H1 (cell line): ENCODE data around the gene ADAMTS16. TPM values are rescaled to one million over a fixed set of nuclear protein-coding genes. Genes with fewer than 3 reads are reported as not detected.

ENCODE experiments used
- CTCF ChIA-PET: fragments of 300-600 bp; sonication (Branson Sonifier 250); formaldehyde crosslinking; loops from one replicate; lab custom pipeline; 2021; ENCODE audit not compliant: partially characterized antibody; lab: Charles Lee
- POLR2A ChIA-PET: fragments of 300-600 bp; sonication (Branson Sonifier 250); formaldehyde crosslinking; loops from one replicate; lab custom pipeline; 2021; ENCODE audit warnings: inconsistent platforms; ENCODE audit not compliant: partially characterized antibody; lab: Charles Lee
- DNase-seq, 2 experiments: peaks; one replicate each; pipeline versions ENCODE4 v3.0.0 to v3.0.0-alpha.2; 2010 to 2022; ENCODE audit warnings: low spot score in 2 of 2, low read depth in 1 of 2, mixed read lengths in 1 of 2
- FAIRE-seq: peaks from 2 replicates; lab custom pipeline; 2011; peaks lifted over from hg19 to GRCh38; lab: Jason Lieb, UNC
- H2AFZ ChIP-seq: 2 replicates; pipeline ENCODE4 v1.8.1; 2012; ENCODE audit warnings: low read length, inconsistent platforms
- H2AK5ac ChIP-seq: 2 replicates; pipeline ENCODE4 v1.6.1; 2013; ENCODE audit warnings: low read depth, low read length
- H2BK120ac ChIP-seq: replicated peaks from 2 replicates; pipeline ENCODE3; 2013; ENCODE audit warnings: low read depth, low read length, inconsistent platforms
- H2BK12ac ChIP-seq: 2 replicates; pipeline ENCODE4 v1.6.1; 2013; ENCODE audit warnings: low read depth, low read length
- H2BK15ac ChIP-seq: 2 replicates; pipeline ENCODE4 v1.6.1; 2013; ENCODE audit warnings: low read length
- H2BK20ac ChIP-seq: 2 replicates; pipeline ENCODE4 v1.6.1; 2013; ENCODE audit warnings: low read length
- H2BK5ac ChIP-seq: 2 replicates; pipeline ENCODE4 v1.6.1; 2013; ENCODE audit warnings: low read depth, low read length
- H3K14ac ChIP-seq: 2 replicates; pipeline ENCODE4 v1.6.1; 2013; ENCODE audit warnings: inconsistent platforms; ENCODE audit not compliant: insufficient read length
- H3K18ac ChIP-seq: 2 replicates; pipeline ENCODE4 v1.6.1; 2013; ENCODE audit warnings: low read length; ENCODE audit errors: extremely low read depth
- H3K23ac ChIP-seq: 2 replicates; pipeline ENCODE4 v1.6.1; 2013; ENCODE audit warnings: inconsistent platforms; ENCODE audit not compliant: insufficient read length
- H3K23me2 ChIP-seq: 2 replicates; pipeline ENCODE4 v1.6.1; 2013; ENCODE audit warnings: low read depth, low read length
- H3K27ac ChIP-seq: 2 replicates; pipeline ENCODE4 v1.6.1; 2011; ENCODE audit warnings: low read depth, low read length, inconsistent platforms
- H3K27me3 ChIP-seq, 4 experiments: replicated peaks in 1 of 4; 1 replicate in 1 of 4; 2 replicates in 3 of 4; pipeline versions ENCODE4 v1.6.1 to v1.8.1; 2011 to 2013; ENCODE audit warnings: low read length in 3 of 4, mild to moderate bottlenecking in 3 of 4, inconsistent platforms in 2 of 4, mixed read lengths in 2 of 4, moderate library complexity in 1 of 4; ENCODE audit not compliant: control insufficient read depth in 3 of 4, insufficient read depth in 3 of 4; ENCODE audit errors: extremely low read depth in 1 of 4
- H3K36me3 ChIP-seq, 4 experiments: 2 replicates each; pipeline versions ENCODE4 v1.6.1 to v1.8.1; 2011 to 2013; ENCODE audit warnings: mild to moderate bottlenecking in 4 of 4, low read length in 3 of 4, moderate library complexity in 2 of 4, control low read depth in 1 of 4, inconsistent platforms in 1 of 4; ENCODE audit not compliant: insufficient read depth in 4 of 4, control insufficient read depth in 2 of 4
- H3K4ac ChIP-seq: replicated peaks from 2 replicates; pipeline ENCODE3; 2013; ENCODE audit warnings: low read length, low read depth, mixed read lengths, inconsistent platforms; ENCODE audit not compliant: insufficient read length
- H3K4me1 ChIP-seq, 4 experiments: replicated peaks in 1 of 4; 1 replicate in 1 of 4; 2 replicates in 3 of 4; pipeline versions ENCODE4 v1.6.1 to v1.8.1; 2011 to 2013; ENCODE audit warnings: low read length in 3 of 4, inconsistent platforms in 2 of 4, mixed read lengths in 1 of 4; ENCODE audit not compliant: insufficient read depth in 4 of 4, control insufficient read depth in 3 of 4
- H3K4me2 ChIP-seq, 2 experiments: 2 replicates each; pipeline versions ENCODE4 v1.6.1 to v1.8.1; 2011 to 2013; ENCODE audit warnings: low read depth in 2 of 2, low read length in 2 of 2, control low read depth in 1 of 2, inconsistent platforms in 1 of 2, mild to moderate bottlenecking in 1 of 2; ENCODE audit not compliant: insufficient read depth in 1 of 2
- H3K4me3 ChIP-seq, 4 experiments: fragments of 200-600, 300-600 bp in 1 of 4; sonication (generic), shearing (Covaris generic), sonication (Bioruptor Twin) in 1 of 4; 2 replicates each; pipeline versions ENCODE4 v1.5.1 to v1.8.1; 2011 to 2016; ENCODE audit warnings: low read length in 4 of 4, low read depth in 3 of 4, control low read depth in 2 of 4, inconsistent platforms in 2 of 4, mild to moderate bottlenecking in 2 of 4, mixed read lengths in 1 of 4, moderate library complexity in 1 of 4; ENCODE audit not compliant: insufficient read depth in 2 of 4; ENCODE audit errors: extremely low read depth in 1 of 4
- H3K56ac ChIP-seq: replicated peaks from 2 replicates; pipeline ENCODE3; 2013; ENCODE audit warnings: low read depth, mild to moderate bottlenecking, mixed read lengths, low read length, inconsistent platforms; ENCODE audit not compliant: insufficient read length
- H3K79me1 ChIP-seq: 2 replicates; pipeline ENCODE4 v1.6.1; 2013; ENCODE audit warnings: low read depth, low read length, control low read depth
- H3K79me2 ChIP-seq, 2 experiments: 2 replicates each; pipeline versions ENCODE4 v1.6.1 to v1.8.1; 2012 to 2013; ENCODE audit warnings: low read length in 2 of 2, mild to moderate bottlenecking in 2 of 2, inconsistent platforms in 1 of 2; ENCODE audit not compliant: insufficient read depth in 2 of 2, control insufficient read depth in 1 of 2
- H3K9ac ChIP-seq, 4 experiments: replicated peaks in 1 of 4; 1 replicate in 1 of 4; 2 replicates in 3 of 4; pipeline versions ENCODE4 v1.6.1 to v1.8.1; 2011 to 2013; ENCODE audit warnings: low read depth in 3 of 4, low read length in 3 of 4, control low read depth in 2 of 4, mild to moderate bottlenecking in 2 of 4, moderate library complexity in 2 of 4, inconsistent platforms in 1 of 4; ENCODE audit errors: extremely low read depth in 1 of 4
- H3K9me3 ChIP-seq, 2 experiments: 2 replicates each; pipeline versions ENCODE4 v1.6.1 to v1.8.1; 2012 to 2013; ENCODE audit warnings: mild to moderate bottlenecking in 2 of 2, moderate library complexity in 2 of 2, control low read depth in 1 of 2, inconsistent platforms in 1 of 2, low read depth in 1 of 2, low read length in 1 of 2, mixed read lengths in 1 of 2; ENCODE audit not compliant: insufficient read depth in 2 of 2
- H4K20me1 ChIP-seq, 2 experiments: replicated peaks in 1 of 2; 2 replicates each; pipeline versions ENCODE3 to v1.8.1; 2011 to 2013; ENCODE audit warnings: inconsistent platforms in 2 of 2, low read length in 2 of 2, mild to moderate bottlenecking in 1 of 2; ENCODE audit not compliant: insufficient read depth in 2 of 2, control insufficient read depth in 1 of 2
- H4K5ac ChIP-seq: 2 replicates; pipeline ENCODE4 v1.6.1; 2013; ENCODE audit warnings: low read length, low read depth, mixed read lengths, inconsistent platforms; ENCODE audit not compliant: insufficient read length
- H4K8ac ChIP-seq: 2 replicates; pipeline ENCODE4 v1.8.0; 2013; ENCODE audit warnings: mild to moderate bottlenecking, moderate library complexity, low read length, inconsistent platforms; ENCODE audit not compliant: insufficient read depth; ENCODE audit errors: extremely low read depth
- H4K91ac ChIP-seq: replicated peaks from 2 replicates; pipeline ENCODE3; 2013; ENCODE audit warnings: low read length, mixed read lengths, inconsistent platforms; ENCODE audit not compliant: insufficient read length
- HDAC2 ChIP-seq, 2 experiments: fragments of 300-600 bp in 1 of 2; sonication (generic) in 1 of 2; IDR thresholded peaks; 2 replicates each; pipeline ENCODE4 v1.6.1; 2011 to 2012; ENCODE audit warnings: low read depth in 2 of 2, low read length in 2 of 2, mild to moderate bottlenecking in 2 of 2, moderate library complexity in 2 of 2, borderline replicate concordance in 1 of 2, inconsistent platforms in 1 of 2
- TEAD4 ChIP-seq: IDR thresholded peaks from 2 replicates; pipeline ENCODE4 v1.6.1; 2012; ENCODE audit warnings: low read depth, low read length, inconsistent platforms, mixed read lengths
- polyA plus RNA-seq, 7 experiments: library from polyadenylated mRNA; depleted of rRNA in 3 of 7; stranded (reverse) in 5 of 7; unstranded in 2 of 7; fragments of >200 nt in 5 of 7; fragments of 200-250 nt in 2 of 7; gene quantifications; 1 replicate in 5 of 7; 2 replicates in 1 of 7; 4 replicates in 1 of 7; pipeline versions ENCODE4 v1.2.1 to v1.2.3, GENCODE V29; 2011 to 2013; ENCODE audit warnings: missing spikeins in 2 of 7, mixed read lengths in 2 of 7
- total RNA-seq: library from RNA; stranded (reverse); fragmentation: NEBNext Ultra II Directional; extraction: Animal tissue kit (Norgen Biotek cat#: 25700); gene quantifications from 2 replicates; pipeline ENCODE4 v1.2.1, GENCODE V29; 2021

Gene ADAMTS16
- total and polyA plus RNA-seq, 2 of the 8 experiments (the other 6 are each of a cell fraction or from before 2014, with no cell fraction given) = 3.7 to 16.0 TPM

DNA sequence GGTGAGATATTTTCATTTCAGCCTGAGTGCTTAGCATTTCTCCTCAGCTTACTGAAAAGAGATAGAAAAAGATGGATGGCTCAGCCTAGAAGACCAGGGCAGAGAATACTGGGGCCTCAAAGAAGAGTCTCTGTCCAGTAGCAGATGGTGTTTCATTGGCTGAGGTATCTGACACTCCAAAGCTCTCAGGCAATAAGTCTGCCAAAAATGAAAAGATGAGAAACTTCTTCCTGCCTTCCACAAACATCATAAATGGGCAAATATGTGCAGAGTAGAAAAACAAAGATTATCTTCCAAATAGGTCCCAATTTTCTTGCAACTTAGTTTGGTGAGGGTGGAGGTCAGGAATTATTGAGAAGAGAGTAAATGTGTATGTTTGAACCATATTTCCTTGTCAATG lies 195.0 kb downstream of the ADAMTS16 start:
- H3K14ac ChIP-seq = no peak overlapping the region
- ChIA-PET CTCF (interaction anchor here (1.6 kb wide), 1 partner anchor 9 kb away, joined by 5 read pairs; no protein-coding TSS in a partner anchor), POLR2A (no interaction called here)
- DNase-seq (no peak), FAIRE-seq (no peak)
- no peak overlapping the region for H3K27ac ChIP-seq
- H2AK5ac ChIP-seq = 0 out of 2 replicates have a peak overlapping the region, but pooled peaks have one; percentile 19
- no peak overlapping the region for H2BK15ac ChIP-seq
- H4K5ac ChIP-seq = no peak overlapping the region
- no peaks in the 10 kb centered on the region for H3K79me2 ChIP-seq
- no peak overlapping the region for H3K18ac ChIP-seq
- no peaks in the 10 kb centered on the region for H3K27me3 ChIP-seq
- H4K91ac ChIP-seq = no peak overlapping the region
- no peak overlapping the region for H3K23ac ChIP-seq
- no peaks in the 10 kb centered on the region for H3K9me3 ChIP-seq
- no peak overlapping the region for H2BK12ac ChIP-seq
- no peaks in the 10 kb centered on the region for H3K36me3 ChIP-seq
- H3K4me3 ChIP-seq = no peak overlapping the region
- no peak overlapping the region for H3K4me2 ChIP-seq
- H3K23me2 ChIP-seq = no peaks in the 10 kb centered on the region
- no peak overlapping the region for H2BK5ac ChIP-seq
- H4K8ac ChIP-seq = no peak overlapping the region
- H3K9ac ChIP-seq = no peak overlapping the region
- no peak overlapping the region for H2AFZ ChIP-seq
- TF ChIP-seq HDAC2 (IDR thresholded peaks at IDR 0.05; ENCODE audit: borderline replicate concordance in 1 of 2, low read depth in 2 of 2, low read length in 2 of 2) (no peak), TEAD4 (no peak)
- no peak overlapping the region for H2BK120ac ChIP-seq
- H4K20me1 ChIP-seq = no peaks in the 10 kb centered on the region
- H3K79me1 ChIP-seq = no peaks in the 10 kb centered on the region
- no peak overlapping the region for H3K56ac ChIP-seq
- H3K4me1 ChIP-seq = peaks cover under 1 to 9% (median 5%) of the 10 kb centered on the region in 4 experiments; a peak in 6 of 7 replicates
- no peak overlapping the region for H2BK20ac ChIP-seq
- H3K4ac ChIP-seq = no peak overlapping the region
